GM12892 (cell line): ENCODE measurements around the gene HSPA12B. TPM values are rescaled to one million over a fixed set of nuclear protein-coding genes. Genes with fewer than 3 reads are reported as not detected.

Experiments used
- DNase-seq: peaks from one replicate; pipeline ENCODE4 v3.0.0; 2011; ENCODE audit not compliant: insufficient read length
- FAIRE-seq: peaks from 2 replicates; lab custom pipeline; 2011; peaks lifted over from hg19 to GRCh38; lab: Jason Lieb, UNC
- POLR2A ChIP-seq: IDR thresholded peaks from 2 replicates; pipeline ENCODE4 v1.6.1; 2011; ENCODE audit warnings: low read depth, low read length, control low read depth
- POLR2AphosphoS5 ChIP-seq: IDR thresholded peaks from 2 replicates; pipeline ENCODE4 v1.6.1; 2011; ENCODE audit warnings: low read depth, low read length, control low read depth
- TAF1 ChIP-seq: IDR thresholded peaks from 2 replicates; pipeline ENCODE4 v1.6.1; 2011; ENCODE audit warnings: low read depth, mild to moderate bottlenecking, control low read depth, low read length, borderline replicate concordance
- polyA plus RNA-seq: library from polyadenylated mRNA; unstranded; fragments of >200 nt; gene quantifications from one replicate; pipeline ENCODE4 v1.2.1, GENCODE V29; 2012; ENCODE audit warnings: missing spikeins, inconsistent platforms; ENCODE audit not compliant: missing spikeins

HSPA12B gene, protein sequence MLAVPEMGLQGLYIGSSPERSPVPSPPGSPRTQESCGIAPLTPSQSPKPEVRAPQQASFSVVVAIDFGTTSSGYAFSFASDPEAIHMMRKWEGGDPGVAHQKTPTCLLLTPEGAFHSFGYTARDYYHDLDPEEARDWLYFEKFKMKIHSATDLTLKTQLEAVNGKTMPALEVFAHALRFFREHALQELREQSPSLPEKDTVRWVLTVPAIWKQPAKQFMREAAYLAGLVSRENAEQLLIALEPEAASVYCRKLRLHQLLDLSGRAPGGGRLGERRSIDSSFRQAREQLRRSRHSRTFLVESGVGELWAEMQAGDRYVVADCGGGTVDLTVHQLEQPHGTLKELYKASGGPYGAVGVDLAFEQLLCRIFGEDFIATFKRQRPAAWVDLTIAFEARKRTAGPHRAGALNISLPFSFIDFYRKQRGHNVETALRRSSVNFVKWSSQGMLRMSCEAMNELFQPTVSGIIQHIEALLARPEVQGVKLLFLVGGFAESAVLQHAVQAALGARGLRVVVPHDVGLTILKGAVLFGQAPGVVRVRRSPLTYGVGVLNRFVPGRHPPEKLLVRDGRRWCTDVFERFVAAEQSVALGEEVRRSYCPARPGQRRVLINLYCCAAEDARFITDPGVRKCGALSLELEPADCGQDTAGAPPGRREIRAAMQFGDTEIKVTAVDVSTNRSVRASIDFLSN
- 0.11 TPM for polyA plus RNA-seq

DNA sequence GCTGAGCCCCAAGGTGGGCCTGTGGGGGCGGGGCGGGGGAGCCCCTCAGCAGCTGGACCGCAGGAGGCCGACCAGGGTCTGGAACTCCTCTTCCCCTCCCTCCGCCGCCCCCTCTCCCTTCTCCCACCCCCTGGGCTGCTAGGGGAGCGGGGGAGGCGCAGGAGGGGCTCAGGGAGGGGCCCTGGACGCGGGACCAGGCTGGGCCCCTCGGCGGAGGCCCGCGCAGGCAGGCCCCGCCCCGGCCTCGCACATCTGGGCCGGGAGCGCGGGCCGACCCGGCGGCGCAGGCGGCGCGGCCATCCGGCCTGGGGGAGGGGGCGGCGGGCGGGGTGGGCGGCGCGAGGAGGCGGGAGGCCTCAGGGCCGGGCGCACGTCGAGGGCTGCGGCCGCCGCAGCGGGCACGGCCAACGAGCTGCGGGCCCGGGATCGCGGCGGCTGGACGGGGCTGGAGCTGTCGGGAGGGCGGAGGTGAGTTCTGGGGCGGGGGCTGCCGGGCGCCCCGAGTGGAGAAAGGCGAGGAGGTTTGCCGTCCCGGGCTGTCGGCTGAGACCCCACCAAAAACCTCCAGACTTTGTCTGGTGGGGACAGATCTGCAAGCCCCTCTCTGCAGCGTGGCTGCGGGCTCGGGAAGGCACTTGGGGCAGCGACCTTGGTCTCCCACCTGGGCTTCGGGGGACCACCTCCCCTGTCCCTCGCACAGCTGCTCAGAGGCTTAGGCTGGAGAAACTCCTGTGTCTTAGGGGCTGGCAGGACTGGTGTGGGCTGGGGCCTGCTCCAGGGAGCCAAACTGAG lies at the start of gene HSPA12B:
HSPA12B (plus strand) TSS at position 359 of the 792 bp plus-strand sequence. CDS start 5,990 bp downstream, outside the sequence.
- TF ChIP-seq POLR2AphosphoS5 (no peak), TAF1 (no peak), POLR2A (no peak)
- DNase-seq (no peak), FAIRE-seq (no peak)

GRCh38 chr20:3685341-3685740 lies 47.1 kb upstream of the HSPA12B start:
- FAIRE-seq: no peak
- TF ChIP-seq TAF1 (no peak), POLR2A (no peak), POLR2AphosphoS5 (no peak)

GRCh38 chr20:3686421-3686820 lies 46.1 kb upstream of the HSPA12B start:
- TF ChIP-seq POLR2AphosphoS5 (no peak), TAF1 (no peak), POLR2A (no peak)
- no peak for DNase-seq
- no peak for FAIRE-seq

More at GRCh38 chr20:3685341-3685740, 47.1 kb upstream of the HSPA12B start:
- no peak for DNase-seq

GRCh38 chr20:3686867-3687321 lies 45.6 kb upstream of the HSPA12B start:
- FAIRE-seq (no peak), DNase-seq (no peak)
- TF ChIP-seq POLR2A (no peak), POLR2AphosphoS5 (no peak), TAF1 (no peak)

DNA sequence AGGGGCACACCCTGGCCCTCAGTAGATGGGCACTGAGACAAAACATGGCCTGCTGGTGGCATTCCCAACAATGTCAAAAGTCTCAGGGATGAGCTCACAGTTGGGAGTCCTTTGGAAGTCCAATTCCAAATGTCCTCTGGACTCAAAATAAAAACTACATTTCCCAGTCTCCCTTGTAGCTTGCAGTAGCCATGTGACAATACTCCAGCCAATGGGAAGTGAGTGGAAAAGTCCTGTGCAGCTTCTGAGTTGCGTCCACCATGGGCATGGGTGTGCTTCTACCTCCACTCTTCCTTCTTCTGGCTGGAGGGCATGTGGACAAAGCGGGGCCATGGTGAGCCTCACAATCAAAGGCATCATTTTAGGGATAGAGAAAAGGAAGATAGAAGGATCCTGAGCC lies 44.8 kb upstream of the HSPA12B start:
- no peak for FAIRE-seq
- DNase-seq: no peak
- TF ChIP-seq TAF1 (no peak), POLR2A (no peak), POLR2AphosphoS5 (no peak)

DNA sequence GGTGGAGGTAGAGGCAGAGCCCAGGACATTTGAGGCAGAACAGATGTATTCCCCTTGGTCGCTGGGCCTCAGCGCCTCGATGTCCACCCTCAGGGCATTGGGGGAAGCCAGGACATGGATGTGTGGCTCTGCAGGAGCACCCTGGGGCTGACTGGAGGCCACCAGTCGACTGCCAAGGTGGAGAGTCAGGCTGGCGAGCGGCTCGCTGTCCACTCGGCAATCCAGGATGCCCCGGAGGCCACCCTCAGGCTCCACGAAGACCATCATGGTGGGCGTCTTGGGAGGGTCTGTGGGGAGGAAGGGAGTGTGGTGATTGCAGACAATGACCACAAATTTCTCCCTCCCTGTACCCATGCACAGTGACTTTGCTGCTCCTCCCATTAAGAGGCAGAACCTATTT lies 42.5 kb upstream of the HSPA12B start:
- TF ChIP-seq TAF1: no peak
- no peak for TF ChIP-seq POLR2AphosphoS5
- no peak for TF ChIP-seq POLR2A
- FAIRE-seq: no peak
- DNase-seq: no peak

DNA sequence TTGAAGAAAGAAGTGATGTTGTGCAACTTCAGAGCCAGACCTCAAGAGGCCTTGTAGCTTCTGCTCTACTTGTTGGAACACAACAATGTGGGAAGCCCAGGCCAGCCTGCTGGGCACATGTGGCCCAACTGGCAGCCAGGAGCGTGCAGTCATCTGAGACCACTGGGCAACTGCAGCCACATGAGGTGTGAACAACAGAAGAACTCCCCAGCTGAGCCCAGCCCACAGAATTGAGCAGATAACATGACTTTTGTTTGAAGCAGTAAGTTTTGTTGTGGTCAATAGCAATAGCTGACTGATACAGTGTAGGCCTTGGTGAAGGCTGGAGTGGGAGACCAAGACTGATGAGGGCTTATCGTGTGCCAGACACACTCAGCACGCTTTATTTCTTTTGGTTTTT lies 42.1 kb upstream of the HSPA12B start:
- FAIRE-seq (no peak), DNase-seq (no peak)
- TF ChIP-seq POLR2A (no peak), POLR2AphosphoS5 (no peak), TAF1 (no peak)

DNA sequence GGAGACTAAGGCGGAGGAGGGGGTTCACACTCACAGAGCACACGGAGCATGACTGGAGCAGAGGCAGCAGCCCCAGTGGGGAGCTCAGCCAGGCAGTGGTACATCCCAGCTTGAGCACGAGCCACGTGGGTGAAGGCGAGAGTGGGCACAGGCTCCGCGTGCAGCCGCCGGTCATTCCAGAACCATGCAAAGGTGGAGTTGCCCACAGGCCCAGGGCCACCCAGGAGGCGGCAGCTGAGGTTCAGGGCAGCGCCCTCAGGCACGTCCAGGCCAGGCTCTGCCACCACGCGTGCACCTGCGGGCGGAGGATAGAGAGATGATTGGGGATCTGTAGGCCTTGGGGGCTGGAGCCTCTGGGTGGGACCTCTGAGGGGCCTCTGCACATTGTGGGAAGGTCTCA lies 41.2 kb upstream of the HSPA12B start:
- TF ChIP-seq POLR2A (no peak), POLR2AphosphoS5 (no peak), TAF1 (no peak)
- FAIRE-seq (no peak), DNase-seq (no peak)

DNA sequence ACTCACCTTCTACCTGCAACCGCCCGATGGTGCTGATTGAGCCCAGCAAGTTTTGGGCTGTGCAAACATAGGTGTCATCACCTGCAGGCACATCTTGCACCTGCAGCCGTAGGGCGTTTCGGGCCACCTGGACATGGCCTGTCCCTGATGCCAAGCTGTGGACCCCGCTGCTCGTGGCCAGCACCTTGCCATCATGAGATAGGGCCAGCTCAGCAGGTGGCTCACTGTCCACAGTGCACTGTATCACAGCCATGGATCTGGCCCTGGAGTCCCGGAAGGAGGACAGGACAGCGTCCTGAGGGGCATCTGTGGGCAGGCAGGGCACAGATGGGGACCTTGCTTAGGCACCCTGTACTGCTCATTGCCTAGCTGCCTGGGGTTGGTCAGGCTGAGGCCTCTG lies 40.6 kb upstream of the HSPA12B start:
- FAIRE-seq (no peak), DNase-seq (no peak)
- TF ChIP-seq TAF1: no peak
- TF ChIP-seq POLR2AphosphoS5: no peak
- no peak for TF ChIP-seq POLR2A

GRCh38 chr20:3692706-3693294 lies 39.7 kb upstream of the HSPA12B start:
- TF ChIP-seq POLR2A: no peak
- no peak for TF ChIP-seq POLR2AphosphoS5
- no peak for TF ChIP-seq TAF1
- DNase-seq (no peak), FAIRE-seq (no peak)
